Progenitor cell of endocrine pancreas (in vitro differentiated cells): ENCODE data around the gene TTLL6. TPM values are rescaled to one million over a fixed set of nuclear protein-coding genes. Genes with fewer than 3 reads are reported as not detected.

Source experiments
- DNase-seq: peaks from one replicate; pipeline ENCODE4 v3.0.0; 2021; ENCODE audit warnings: low spot score; ENCODE audit not compliant: unreplicated experiment
- H3K27ac Mint-ChIP-seq: 2 replicates; pipeline ENCODE4 v1.8.0; 2021; ENCODE audit warnings: mild to moderate bottlenecking, moderate library complexity, mixed read lengths
- H3K27me3 Mint-ChIP-seq: 2 replicates; pipeline ENCODE4 v1.8.0; 2021; ENCODE audit warnings: mixed read lengths
- H3K36me3 Mint-ChIP-seq: 2 replicates; pipeline ENCODE4 v1.8.0; 2022; ENCODE audit warnings: mixed read lengths; ENCODE audit not compliant: insufficient read depth
- H3K4me1 Mint-ChIP-seq: 2 replicates; pipeline ENCODE4 v1.8.0; 2021; ENCODE audit warnings: low read depth, mixed read lengths
- H3K4me3 Mint-ChIP-seq: 2 replicates; pipeline ENCODE4 v1.8.0; 2021; ENCODE audit warnings: low read depth, mild to moderate bottlenecking, moderate library complexity, mixed read lengths
- H3K9me3 Mint-ChIP-seq: 2 replicates; pipeline ENCODE4 v1.8.0; 2021; ENCODE audit warnings: low read depth, mixed read lengths
- CTCF ChIP-seq: fragments of 200-600 bp; sonication (generic); IDR thresholded peaks from one replicate; pipeline ENCODE4 v1.5.0; 2021; ENCODE audit warnings: antibody characterized with exemption, mild to moderate bottlenecking; ENCODE audit not compliant: unreplicated experiment
- total RNA-seq: library from RNA; stranded (reverse); gene quantifications from 2 replicates; pipeline ENCODE4 v1.2.1, GENCODE V29; 2021

Gene TTLL6
- total RNA-seq, 1 donor from 2014 or later: 4.0 TPM

- H3K27me3 Mint-ChIP-seq: peaks cover 95% of the 10 kb centered on the region
- H3K4me3 Mint-ChIP-seq: no peak overlapping the region
- H3K9me3 Mint-ChIP-seq: no peaks in the 10 kb centered on the region
- DNase-seq: no peak
- H3K36me3 Mint-ChIP-seq: no peaks in the 10 kb centered on the region
- TF ChIP-seq CTCF: no peak
- peaks cover 15% of the 10 kb centered on the region for H3K4me1 Mint-ChIP-seq
- H3K27ac Mint-ChIP-seq: no peak overlapping the region
These were observed 69.3 kb downstream of the TTLL6 start for GRCh38 chr17:48747445-48748363.

GRCh38 chr17:48746916-48747444 lies 70.0 kb downstream of the TTLL6 start:
- peaks cover 96% of the 10 kb centered on the region for H3K27me3 Mint-ChIP-seq
- DNase-seq: no peak
- H3K4me1 Mint-ChIP-seq: peaks cover 11% of the 10 kb centered on the region
- H3K9me3 Mint-ChIP-seq: no peaks in the 10 kb centered on the region
- no peaks in the 10 kb centered on the region for H3K36me3 Mint-ChIP-seq
- H3K4me3 Mint-ChIP-seq: no peak overlapping the region
- TF ChIP-seq CTCF: no peak
- H3K27ac Mint-ChIP-seq: peak overlapping the region; percentile 56

- Mint-ChIP-seq H3K9me3 (no peaks in the 10 kb centered on the region), H3K4me1 (no peaks in the 10 kb centered on the region), H3K27me3 (peaks cover 97% of the 10 kb centered on the region), H3K27ac (no peak overlapping the region), H3K36me3 (no peaks in the 10 kb centered on the region), H3K4me3 (no peak overlapping the region)
- no peak for DNase-seq
- no peak for TF ChIP-seq CTCF
These were observed 71.4 kb downstream of the TTLL6 start for GRCh38 chr17:48745381-48746275.

- no peak overlapping the region for H3K4me3 Mint-ChIP-seq
- no peaks in the 10 kb centered on the region for H3K36me3 Mint-ChIP-seq
- no peaks in the 10 kb centered on the region for H3K9me3 Mint-ChIP-seq
- TF ChIP-seq CTCF: no peak
- H3K4me1 Mint-ChIP-seq: no peaks in the 10 kb centered on the region
- H3K27me3 Mint-ChIP-seq: peaks cover 98% of the 10 kb centered on the region
- no peak for DNase-seq
- H3K27ac Mint-ChIP-seq: no peak overlapping the region
These were observed 76.5 kb downstream of the TTLL6 start for GRCh38 chr17:48740537-48740936.
